HS-5 (cell line): ENCODE results near the gene RHBDF1.

Experiments
- DNase-seq: peaks from one replicate; pipeline ENCODE4 v3.0.0-alpha.2; 2012; ENCODE audit warnings: low read depth

RHBDF1 gene

GRCh38 chr16:92431-93339 lies 20.3 kb upstream of the RHBDF1 start:
- no peak for DNase-seq

- no peak for DNase-seq
These were observed 19.1 kb upstream of the RHBDF1 start for GRCh38 chr16:91484-91883.

- no peak for DNase-seq
These were observed 17.2 kb upstream of the RHBDF1 start for GRCh38 chr16:89391-90302.

- DNase-seq, result no peak
These were observed 16.2 kb upstream of the RHBDF1 start for GRCh38 chr16:88613-89012.

GRCh38 chr16:86483-86952 lies 14.1 kb upstream of the RHBDF1 start:
- DNase-seq, result no peak

- no peak for DNase-seq
These were observed 13.4 kb upstream of the RHBDF1 start for GRCh38 chr16:85865-86264.

- DNase-seq, result no peak
These were observed 13.0 kb upstream of the RHBDF1 start for GRCh38 chr16:85407-85782.

GRCh38 chr16:84718-85406 lies 12.4 kb upstream of the RHBDF1 start:
- peak; percentile 73 for DNase-seq

GRCh38 chr16:83781-84615 lies 11.6 kb upstream of the RHBDF1 start:
- DNase-seq, result no peak

- no peak for DNase-seq
These were observed 10.7 kb upstream of the RHBDF1 start for GRCh38 chr16:83060-83603.

GRCh38 chr16:79151-80054 lies 7.0 kb upstream of the RHBDF1 start:
- no peak for DNase-seq

- DNase-seq, result no peak
These were observed 6.2 kb upstream of the RHBDF1 start for GRCh38 chr16:78444-79150.

- no peak for DNase-seq
These were observed 5.5 kb upstream of the RHBDF1 start, which contains the start of gene MPG for GRCh38 chr16:77807-78443. Gene MPG (plus strand): TSS chr16:78225. CDS start chr16:78310, 85 bp downstream.

GRCh38 chr16:77273-77806 lies 4.9 kb upstream of the RHBDF1 start:
- DNase-seq, result no peak

GRCh38 chr16:76535-77272 lies 4.3 kb upstream of the RHBDF1 start:
- no peak for DNase-seq

GRCh38 chr16:75580-76501 lies 3.4 kb upstream of the RHBDF1 start:
- no peak for DNase-seq
